K562 (cell line): ENCODE data around the gene NDUFB7. TPM values are rescaled to one million over a fixed set of nuclear protein-coding genes. Genes with fewer than 3 reads are reported as not detected.
A peak's percentile ranks its signal among the peaks of the same experiment; 100 is the strongest.
"Not testable (repeated sequence)": the region's sequence is repeated elsewhere in the genome, so short reads cannot be mapped to it uniquely, and the experiment has no call there.

Experiments used
- ATAC-seq: fragments of 200-7000 bp; cut with Tn5 transposase; 3 replicates; pipeline ENCODE4 v1.9.1; 2020; ENCODE audit warnings: moderate library complexity
- BruUV-seq: library from RNA; stranded (reverse); fragments of 400-500 nt; replicated peaks from 2 replicates; lab custom pipeline; 2021; lab: Mats Ljungman, UMichigan
- CTCF ChIA-PET: fragments of 300-600 bp; formaldehyde crosslinking; extraction: SDS; loops from one replicate; lab custom pipeline; 2021; ENCODE audit warnings: low intra/inter-chr PET ratio; lab: Yijun Ruan, JAX
- POLR2A ChIA-PET: fragments of 300-600, 350-650 bp; sonication (Branson Sonifier 250); formaldehyde crosslinking; extraction: SDS; loops from one replicate; lab custom pipeline; 2021; ENCODE audit warnings: antibody characterized with exemption, inconsistent platforms; lab: Yijun Ruan, JAX
- DNase-seq, 4 experiments: peaks; one replicate each; pipeline versions ENCODE4 v3.0.0 to v3.0.0-alpha.2; 2011 to 2018; ENCODE audit warnings: low spot score in 3 of 4, mixed read lengths in 3 of 4; ENCODE audit errors: extremely low read depth in 1 of 4
- FAIRE-seq: peaks from 2 replicates; lab custom pipeline; 2011; peaks lifted over from hg19 to GRCh38; lab: Jason Lieb, UNC
- H2AFZ ChIP-seq: 2 replicates; pipeline ENCODE4 v1.6.0; 2011; ENCODE audit warnings: low read depth, low read length, control low read depth, inconsistent platforms
- H3K27ac ChIP-seq: fragments of 200-600 bp; 3 replicates; pipeline ENCODE4 v1.8.0; 2011; ENCODE audit warnings: low read depth, mild to moderate bottlenecking, control low read depth, inconsistent platforms, low read length, moderate library complexity, mixed read lengths; ENCODE audit errors: extremely low read depth
- H3K27me3 ChIP-seq, 2 experiments: fragments of 300-600 bp in 1 of 2; 2 replicates in 1 of 2; 3 replicates in 1 of 2; pipeline versions ENCODE4 v1.6.0 to v1.8.0; 2011; ENCODE audit warnings: inconsistent platforms in 2 of 2, low read length in 2 of 2, mild to moderate bottlenecking in 1 of 2, mixed read lengths in 1 of 2, moderate library complexity in 1 of 2; ENCODE audit not compliant: control insufficient read depth in 2 of 2, insufficient read depth in 2 of 2
- H3K36me3 ChIP-seq: fragments of 300-600 bp; 3 replicates; pipeline ENCODE4 v1.8.0; 2011; ENCODE audit warnings: mild to moderate bottlenecking, low read length, inconsistent platforms; ENCODE audit not compliant: control insufficient read depth, insufficient read depth
- H3K4me1 ChIP-seq, 2 experiments: fragments of 200-600 bp in 1 of 2; replicated peaks in 1 of 2; 2 replicates in 1 of 2; 3 replicates in 1 of 2; pipeline versions ENCODE4 v1.5.1 to v1.8.0; 2011; ENCODE audit warnings: inconsistent platforms in 2 of 2, low read length in 2 of 2, mild to moderate bottlenecking in 1 of 2, mixed read lengths in 1 of 2, moderate library complexity in 1 of 2; ENCODE audit not compliant: control insufficient read depth in 2 of 2, insufficient read depth in 2 of 2
- H3K4me2 ChIP-seq: 2 replicates; pipeline ENCODE4 v1.6.1; 2011; ENCODE audit warnings: low read length, control low read depth, inconsistent platforms, mixed read lengths; ENCODE audit not compliant: insufficient read depth
- H3K4me3 ChIP-seq: fragments of 200-600 bp; sonication (generic), shearing (Covaris generic); 2 replicates; pipeline ENCODE4 v1.5.1; 2016; ENCODE audit warnings: control low read depth, inconsistent platforms
- H3K79me2 ChIP-seq: fragments of 200-600 bp; 3 replicates; pipeline ENCODE4 v1.8.0; 2011; ENCODE audit warnings: low read length, inconsistent platforms; ENCODE audit not compliant: control insufficient read depth, insufficient read depth
- H3K9ac ChIP-seq, 2 experiments: 2 replicates each; pipeline versions ENCODE4 v1.6.0 to v1.6.1; 2011; ENCODE audit warnings: low read depth in 2 of 2, low read length in 2 of 2, control low read depth in 1 of 2, inconsistent platforms in 1 of 2, mild to moderate bottlenecking in 1 of 2, mixed read lengths in 1 of 2; ENCODE audit not compliant: insufficient read depth in 1 of 2
- H3K9me1 ChIP-seq: one replicate; pipeline ENCODE4 v1.6.0; 2011; ENCODE audit warnings: inconsistent platforms, mild to moderate bottlenecking, low read length, moderate library complexity; ENCODE audit not compliant: control insufficient read depth, insufficient read depth
- H3K9me3 ChIP-seq: replicated peaks from 2 replicates; pipeline ENCODE4 v1.5.1; 2011; ENCODE audit warnings: low read depth, low read length, inconsistent platforms; ENCODE audit not compliant: control insufficient read depth, insufficient read depth
- H4K20me1 ChIP-seq: replicated peaks from 2 replicates; pipeline ENCODE4 v1.6.1; 2011; ENCODE audit warnings: low read length, inconsistent platforms, mixed read lengths; ENCODE audit not compliant: control insufficient read depth, insufficient read depth
- BCOR ChIP-seq: fragments of 450-650 bp; IDR thresholded peaks from 2 replicates; pipeline ENCODE4 v1.6.1; 2016
- KDM1A ChIP-seq, 2 experiments: fragments of 450-650 bp; IDR thresholded peaks; 2 replicates each; pipeline ENCODE4 v1.6.1; 2016; ENCODE audit warnings: mild to moderate bottlenecking in 2 of 2
- RBM25 ChIP-seq: fragments of 200-400 bp; formaldehyde crosslinking; IDR thresholded peaks from 2 replicates; pipeline ENCODE4 v1.6.1; 2018; ENCODE audit warnings: low read length, low read depth, moderate library complexity; ENCODE audit not compliant: severe bottlenecking
- ZNF121 ChIP-seq: sonication (generic); formaldehyde crosslinking; conservative IDR thresholded peaks from 2 replicates; pipeline ENCODE4 v1.8.0; 2022; ENCODE audit warnings: missing genetic modification reagents
- ZNF384 ChIP-seq: IDR thresholded peaks from 2 replicates; pipeline ENCODE4 v1.6.1; 2012; ENCODE audit warnings: low read depth, low read length, improper control_type of control experiment
- WGBS: fragments of 100-300 bp; shearing (Covaris generic); methylation state at CpG from one replicate; pipeline ENCODE4 v1.1.6; 2016; ENCODE audit warnings: low coverage, mixed read lengths; ENCODE audit not compliant: insufficient coverage; ENCODE audit errors: missing lambda C conversion rate; 5-methylcytosine and 5-hydroxymethylcytosine counted together
- in situ Hi-C: fragments of 300-500 bp; cut with MboI; formaldehyde crosslinking; loops from 4 replicates; pipeline ENCODE4 v1.15.0; 2018; ENCODE audit warnings: inconsistent platforms, mixed read lengths
- intact Hi-C: fragments of 100-400 bp; cut with micrococcal nuclease; formaldehyde crosslinking; loops from 2 replicates; pipeline ENCODE4 v1.14.2; 2022
- polyA plus RNA-seq, 8 experiments: library from polyadenylated mRNA; depleted of rRNA in 4 of 8; stranded (reverse) in 5 of 8; unstranded in 3 of 8; fragments of >200 nt; fragmentation: Nextera tagmentation in 2 of 8; fragmentation: Illumina TruSeq in 1 of 8; extraction: Ambion mirVana in 2 of 8; extraction: Trizol in 1 of 8; gene quantifications; 2 replicates each; pipeline versions ENCODE4 v1.2.1 to v1.2.3, GENCODE V29; 2011 to 2014; ENCODE audit warnings: inconsistent platforms in 1 of 8, missing spikeins in 1 of 8
- total RNA-seq, 7 experiments: library from RNA; depleted of rRNA in 6 of 7; stranded (reverse); fragments of >200 nt in 6 of 7; fragmentation: Illumina TruSeq in 2 of 7; extraction: Trizol in 2 of 7; gene quantifications; 2 replicates each; pipeline versions ENCODE4 v1.2.1 to v1.2.3, GENCODE V29; 2011 to 2021; ENCODE audit warnings: low replicate concordance in 1 of 7

The NDUFB7 gene
- total and polyA plus RNA-seq, 9 of the 15 experiments (the other 6 are each of a cell fraction or from before 2014, with no cell fraction given), result 14.9 to 842 (median 137) TPM

- ATAC-seq, intact Hi-C loops, DNase-seq, CTCF ChIA-PET, FAIRE-seq, H3K4me2 ChIP-seq, H3K27ac ChIP-seq, H3K4me3 ChIP-seq, H3K9ac ChIP-seq, H3K27me3 ChIP-seq, BruUV-seq, in situ Hi-C loops, H2AFZ ChIP-seq, H3K9me3 ChIP-seq, H3K9me1 ChIP-seq: not testable (repeated sequence)
- POLR2A ChIA-PET, result interaction anchor here (0.7 kb wide), 1 partner anchor 8 kb away, joined by 3 read pairs; no protein-coding TSS in a partner anchor
- TF ChIP-seq ZNF384, result peak; percentile 29; the same call in 1 of the 2 replicates
- peak; percentile 96 for TF ChIP-seq ZNF121 (CRISPR knock-in tag)
- TF ChIP-seq KDM1A (IDR thresholded peaks at IDR 0.05), result peak; percentile 38 to 53; a peak in 2 of 4 replicates
- TF ChIP-seq RBM25, result peak; percentile 83
- peak; percentile 68 for TF ChIP-seq BCOR
- 75% methylated on average over 5 of the region's 5 CpGs for WGBS
- Histone ChIP-seq H3K36me3 (peaks cover 27% of the 10 kb centered on the region; the same call in 1 of the 3 replicates), H4K20me1 (peaks cover 13% of the 10 kb centered on the region), H3K4me1 (peaks cover 21 to 47% of the 10 kb centered on the region in 2 experiments; a peak in 4 of 5 replicates), H3K79me2 (peaks cover 76% of the 10 kb centered on the region)
These were observed 29.9 kb downstream of the NDUFB7 start for GRCh38 chr19:14541979-14542378.
